Measurements from ENCODE around the gene PIK3R4.

PIK3R4 gene

DNA sequence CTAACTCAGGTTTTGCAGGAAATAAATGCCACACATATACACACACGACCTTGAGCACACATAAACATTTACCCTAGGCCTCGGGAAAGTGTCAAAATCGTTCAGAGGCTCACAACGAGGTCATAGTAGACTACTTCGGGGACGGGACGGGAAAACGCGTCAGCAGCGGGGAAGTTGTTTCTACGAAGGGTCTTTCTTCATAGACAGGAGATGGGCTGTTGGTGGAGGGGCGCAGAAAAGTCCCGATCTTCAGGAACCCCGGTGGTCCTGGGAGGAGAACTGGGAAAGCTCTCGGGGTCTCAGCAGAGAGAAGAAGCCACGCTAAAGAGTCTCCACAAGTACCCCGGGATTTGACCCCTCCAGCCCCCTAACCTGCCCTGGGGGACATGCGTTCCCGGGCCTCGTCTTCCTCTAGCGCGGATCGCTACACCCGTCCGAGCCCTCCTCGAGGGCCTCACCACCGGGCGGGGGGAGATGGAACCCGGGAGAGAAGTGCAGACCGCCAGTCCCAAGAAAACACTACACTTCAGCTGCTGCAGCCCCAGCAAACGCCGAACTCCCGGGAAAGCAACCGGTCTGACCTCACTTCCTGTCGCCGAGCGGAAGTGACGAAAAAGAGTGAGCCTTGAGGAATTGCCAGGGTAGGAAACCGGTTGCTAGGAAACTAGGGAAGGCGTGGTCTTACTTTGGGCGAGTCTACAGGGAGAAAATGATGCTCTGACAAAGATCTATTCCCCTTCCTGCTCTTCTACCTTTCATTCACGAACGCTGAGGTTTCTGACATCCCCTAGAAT is at the start of gene PIK3R4:
TSS of gene PIK3R4 (minus strand) at position 584 of the 794 bp plus-strand sequence. CDS start 1,611 bp downstream, outside the sequence.
- peak; percentile 87 to 96 for DNase-seq

DNA sequence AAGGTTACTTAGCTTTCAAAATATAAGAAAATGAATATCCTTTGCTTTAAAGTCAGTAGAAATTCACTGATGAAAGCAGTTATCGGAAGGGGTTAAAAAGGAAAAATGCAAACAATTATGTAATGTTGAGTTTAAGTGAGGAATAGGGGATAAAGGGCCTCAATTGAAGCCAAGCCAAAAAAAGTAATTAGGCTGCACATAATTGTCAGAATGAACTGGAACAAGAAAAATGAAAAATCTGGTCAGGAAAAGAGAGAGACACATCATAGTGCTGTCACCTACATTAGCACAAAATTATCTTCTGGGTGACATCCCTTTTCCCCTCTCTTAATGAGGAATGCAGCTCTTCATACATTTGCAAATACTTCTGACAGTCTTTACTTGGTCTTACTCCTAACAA is 48.8 kb upstream of the PIK3R4 start:
- DNase-seq: no peak

DNA sequence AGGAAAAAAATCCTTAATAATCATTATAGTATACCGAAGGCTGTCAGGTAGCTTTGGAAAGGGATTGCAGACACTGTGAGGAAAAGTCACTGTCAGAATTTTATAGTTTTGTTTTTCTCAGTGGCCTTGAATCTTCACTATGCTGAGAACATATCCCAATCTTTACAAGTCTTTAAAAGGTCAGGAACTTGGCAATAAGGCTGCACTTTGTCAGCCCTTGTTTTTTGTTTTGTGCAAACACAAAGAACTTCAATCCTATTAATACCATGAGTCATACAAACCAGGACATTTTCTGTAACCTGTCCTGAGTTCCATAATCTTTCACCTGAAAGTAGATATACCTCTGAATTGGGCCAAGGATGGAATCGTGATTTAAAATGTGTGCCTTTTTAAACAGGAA is 45.6 kb upstream of the PIK3R4 start:
- DNase-seq: no peak

DNA sequence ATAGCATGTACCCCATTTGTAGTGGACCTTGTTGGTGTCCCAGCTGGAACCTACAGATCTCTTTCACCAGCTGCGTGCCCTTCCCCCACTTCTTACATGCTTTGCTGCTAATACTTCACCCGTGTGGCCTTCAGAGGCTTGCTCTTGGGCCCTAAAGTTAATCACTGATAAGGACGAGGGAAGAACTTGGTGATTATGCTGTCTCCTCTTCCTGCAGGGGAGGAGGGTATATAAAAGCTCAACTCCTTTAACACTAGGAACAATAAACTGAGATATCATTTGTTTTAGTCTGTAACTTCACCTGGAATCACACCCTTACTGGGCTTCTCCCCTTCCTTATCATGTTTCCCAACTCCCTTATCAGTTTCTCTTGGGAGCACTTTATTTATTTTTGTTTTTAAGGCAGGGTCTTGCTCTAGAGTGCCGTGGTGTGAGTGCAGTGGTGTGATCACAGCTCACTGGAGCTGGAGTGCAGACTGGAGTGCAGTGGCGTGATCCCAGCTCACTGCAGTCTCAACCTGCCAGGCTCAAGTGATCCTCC is 43.2 kb upstream of the PIK3R4 start:
- DNase-seq: no peak

DNA sequence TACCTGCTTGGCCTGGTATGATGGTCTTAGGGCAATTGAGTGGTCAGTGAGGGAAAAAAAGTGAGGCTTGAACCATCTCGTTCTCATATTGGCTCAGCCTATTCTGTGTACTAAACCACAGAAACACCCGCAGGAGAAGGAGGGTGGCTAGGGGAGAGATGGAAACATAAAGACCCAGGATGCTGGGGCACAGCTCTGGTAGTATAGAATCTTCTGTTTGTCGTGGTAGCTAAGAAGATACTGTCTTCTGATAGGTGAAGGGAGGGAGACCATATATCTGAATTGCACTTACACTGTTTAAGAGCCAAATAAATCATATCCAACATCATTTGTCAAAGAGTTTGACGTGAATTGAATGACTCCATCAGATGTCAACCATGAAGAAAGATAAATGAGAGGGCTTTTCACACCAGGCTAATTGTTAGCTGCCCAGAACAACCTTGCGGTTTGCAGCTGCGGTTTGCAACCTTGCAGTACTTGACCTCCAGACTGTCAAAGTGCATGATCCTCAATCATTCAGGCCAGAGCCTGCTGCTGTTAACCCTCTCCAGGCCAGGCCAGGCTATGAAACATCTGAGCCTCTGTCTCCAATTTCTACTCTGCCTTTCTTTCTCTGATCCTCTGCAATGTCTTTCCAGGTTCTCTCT is 40.9 kb upstream of the PIK3R4 start:
- DNase-seq: no peak

DNA sequence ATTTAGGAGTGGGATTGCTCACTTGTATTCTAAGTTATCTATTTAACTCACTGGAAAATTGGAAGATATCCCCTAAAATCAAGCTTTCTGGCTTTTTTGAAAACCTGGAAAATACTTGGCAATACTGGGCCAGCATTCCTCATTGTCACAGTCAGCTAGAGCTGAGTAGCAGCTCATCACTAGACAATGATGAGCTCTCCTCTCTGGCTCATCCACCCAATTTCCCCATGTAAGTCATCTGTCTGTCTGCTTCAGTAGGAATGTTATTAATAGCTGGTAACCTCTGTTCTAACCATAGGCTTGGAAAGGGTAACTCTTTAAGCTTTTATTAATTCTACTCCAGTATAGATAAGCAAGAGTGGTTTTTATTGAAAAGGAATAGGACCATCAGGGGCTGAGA is 39.7 kb upstream of the PIK3R4 start:
- DNase-seq: no peak

DNA sequence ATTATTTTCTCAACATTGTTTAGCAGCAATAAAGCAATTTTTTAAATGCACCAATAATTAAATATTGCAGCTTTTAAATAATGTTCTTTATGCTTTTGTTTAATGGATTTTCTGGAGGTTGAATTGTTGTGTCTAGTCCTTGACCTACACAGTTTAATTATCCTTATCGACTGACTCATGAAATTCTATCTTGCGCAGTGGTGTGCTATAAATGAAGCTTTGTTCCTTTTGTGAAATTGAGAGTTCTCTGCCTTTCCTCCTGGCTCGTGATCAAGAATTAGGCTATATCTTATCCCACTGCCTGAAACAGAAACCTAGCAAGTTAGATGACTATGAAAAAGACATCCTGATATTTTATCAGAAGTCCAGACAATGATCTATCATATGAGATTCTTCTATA is 37.0 kb upstream of the PIK3R4 start:
- no peak for DNase-seq

DNA sequence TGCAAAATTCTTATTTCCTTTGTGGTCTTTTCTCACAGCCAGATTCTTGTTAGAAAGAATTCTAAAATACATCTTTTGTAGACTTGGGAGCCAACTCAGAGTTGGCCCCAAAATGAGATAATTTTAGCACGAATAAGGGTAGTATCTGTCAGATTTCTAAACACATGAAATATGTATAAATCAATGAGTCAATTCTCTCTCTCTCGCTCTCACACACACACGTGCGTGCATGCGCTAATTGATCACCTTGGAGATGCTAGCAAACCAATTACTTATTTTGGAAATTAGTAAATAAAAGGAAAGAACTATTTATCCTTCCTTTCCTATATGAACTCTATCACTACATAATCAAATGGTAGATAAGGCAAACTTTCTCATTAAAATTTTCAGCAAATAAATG is 32.9 kb upstream of the PIK3R4 start:
- DNase-seq: no peak

DNA sequence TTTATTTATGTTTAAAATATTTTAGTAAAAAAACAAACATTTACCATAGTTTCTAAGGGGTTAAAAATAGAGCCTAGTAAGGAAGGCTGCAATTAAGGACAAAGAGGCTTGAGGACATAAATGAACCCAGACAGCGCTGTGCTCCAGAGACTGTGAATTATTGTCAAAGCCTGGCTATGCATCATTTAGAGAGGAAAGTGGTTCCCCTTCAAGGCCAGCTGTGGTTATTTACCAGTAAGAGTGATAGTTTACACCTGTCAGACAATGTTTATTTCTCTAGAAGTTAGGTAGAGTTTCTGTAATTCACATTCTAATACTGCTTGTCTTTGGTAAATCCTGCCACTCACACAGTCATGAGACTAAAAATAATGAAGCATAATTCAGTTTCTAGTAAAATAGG is 32.4 kb upstream of the PIK3R4 start:
- DNase-seq: no peak

DNA sequence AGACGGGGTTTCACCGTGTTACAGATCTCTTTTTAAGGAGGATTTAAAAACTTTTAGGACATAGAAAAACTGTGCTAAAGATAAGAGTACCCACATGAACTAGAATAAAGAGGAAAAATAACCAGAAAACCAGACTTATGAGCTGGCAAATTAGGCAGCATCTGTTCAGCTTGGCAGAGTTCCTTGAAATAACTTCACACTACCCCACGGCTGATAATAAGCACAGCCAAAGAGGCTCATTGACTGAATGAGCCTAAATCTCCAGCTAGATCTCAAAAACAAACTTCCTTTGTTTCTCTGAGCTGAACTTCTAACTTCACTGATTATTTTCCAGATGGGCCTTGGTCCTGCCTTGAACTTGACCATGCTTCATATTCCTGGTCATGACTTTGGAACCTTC is 26.7 kb upstream of the PIK3R4 start:
- no peak for DNase-seq

DNA sequence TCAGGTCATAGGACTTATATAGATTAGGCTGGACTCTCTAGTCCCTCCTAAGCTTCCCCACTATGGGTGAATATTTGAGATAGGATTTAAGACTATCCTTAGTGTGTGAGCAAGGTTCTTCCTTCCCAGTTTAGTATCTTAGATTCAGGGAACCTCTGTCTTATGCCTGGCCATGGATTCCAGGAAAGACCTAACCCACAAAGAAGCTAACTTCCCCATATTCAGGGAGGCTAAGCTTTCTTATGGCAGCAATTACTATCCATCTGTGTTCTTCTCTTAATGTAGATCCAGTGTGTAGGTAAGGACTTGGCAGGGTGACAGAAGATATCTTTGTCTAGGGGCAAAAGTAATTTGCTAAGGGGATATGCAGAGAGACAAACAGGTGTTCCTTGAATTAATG is 25.5 kb upstream of the PIK3R4 start:
- no peak for DNase-seq

DNA sequence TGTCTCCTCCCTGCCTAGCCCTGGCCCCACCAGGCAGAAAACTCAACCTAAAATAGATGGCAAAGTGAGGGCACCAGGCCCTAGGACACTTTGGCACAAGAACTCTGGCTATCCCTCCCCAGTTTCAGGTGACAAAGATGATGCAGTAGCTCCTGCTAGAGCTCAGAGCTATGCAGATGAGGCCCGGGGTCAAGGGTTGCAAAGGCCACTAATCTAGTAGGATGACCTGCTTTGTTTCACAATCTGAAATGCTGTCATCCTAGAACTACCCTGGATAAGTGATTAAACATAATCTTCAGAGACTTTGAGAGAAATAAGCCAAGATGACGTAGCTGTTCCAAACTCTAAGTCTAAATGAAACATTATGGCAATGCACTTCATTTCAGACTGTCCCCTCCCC is 24.0 kb upstream of the PIK3R4 start:
- no peak for DNase-seq

DNA sequence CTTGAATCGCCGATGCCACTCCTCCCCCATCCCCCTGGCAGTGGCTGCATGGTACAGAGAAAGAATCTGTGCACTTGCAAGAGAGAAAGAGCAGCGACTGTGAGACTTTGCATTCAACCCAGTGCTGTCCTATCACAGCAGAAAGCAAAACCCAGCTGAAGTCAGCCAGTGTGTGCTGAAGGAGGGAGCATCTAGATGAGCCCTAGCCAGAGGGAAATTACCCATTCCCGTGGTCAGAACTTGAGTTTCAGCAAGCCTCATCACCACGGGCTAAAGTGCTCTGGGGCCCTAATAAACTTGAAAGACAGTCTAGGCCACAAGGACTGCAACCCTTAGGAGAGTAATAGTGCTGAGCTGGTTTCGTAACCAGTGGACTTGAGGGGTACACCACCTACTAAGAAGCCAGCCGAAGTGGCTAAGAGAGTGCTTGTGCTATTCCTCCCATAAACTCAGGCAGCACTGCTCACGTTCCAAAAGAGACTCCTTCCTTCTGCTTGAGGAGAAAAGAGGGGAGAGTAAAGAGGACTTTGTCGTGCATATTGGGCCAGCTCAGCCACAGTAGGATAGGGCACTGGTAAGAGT is 15.2 kb upstream of the PIK3R4 start:
- DNase-seq: no peak

DNA sequence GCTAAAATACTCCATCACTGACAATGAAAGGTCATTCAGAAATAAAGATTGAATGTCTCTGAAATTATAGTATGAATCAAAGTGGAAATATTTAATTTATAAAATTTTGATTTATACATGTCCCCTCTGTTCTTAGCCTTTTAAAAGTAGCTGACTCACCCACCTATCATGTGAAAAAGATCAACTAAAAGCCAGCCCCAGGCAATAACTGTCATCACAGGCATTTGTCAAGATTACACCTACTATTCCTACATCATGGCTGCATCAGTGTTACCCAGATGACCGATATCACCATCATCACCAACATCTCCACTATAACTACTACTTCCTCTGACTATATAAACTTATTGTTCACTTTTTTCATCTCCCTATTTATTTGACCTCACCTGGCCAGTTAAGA is 14.3 kb upstream of the PIK3R4 start:
- DNase-seq: no peak

DNA sequence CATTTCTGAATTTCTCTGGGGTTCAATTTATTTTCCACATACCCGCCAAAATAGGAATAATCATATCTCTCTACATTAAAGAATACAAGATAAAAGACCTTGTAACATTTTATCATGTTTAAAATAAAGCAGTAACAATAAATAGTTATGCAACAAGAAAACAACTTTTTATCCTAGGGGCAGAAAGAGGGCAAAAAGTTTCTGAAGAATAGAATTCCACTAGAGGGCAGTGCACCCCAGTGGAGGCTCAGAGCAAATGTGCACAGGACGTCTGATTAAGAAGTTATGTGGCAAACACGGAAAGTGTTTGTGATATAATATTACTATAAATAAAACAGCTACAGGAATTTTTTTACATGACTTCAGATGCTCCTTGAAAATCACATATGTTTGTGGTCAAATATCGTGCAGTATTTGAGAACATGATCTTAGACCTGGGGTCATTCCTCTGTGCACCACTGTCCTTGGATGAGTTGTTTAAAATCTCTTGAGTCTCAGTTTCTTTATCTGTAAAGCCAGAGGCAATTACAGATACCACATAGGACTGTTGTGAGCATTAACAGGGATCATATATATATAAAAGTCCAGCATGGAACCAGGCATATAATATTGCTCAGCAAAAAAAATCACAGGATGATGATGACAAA is 13.2 kb upstream of the PIK3R4 start:
- DNase-seq: peak; percentile 32 to 38

DNA sequence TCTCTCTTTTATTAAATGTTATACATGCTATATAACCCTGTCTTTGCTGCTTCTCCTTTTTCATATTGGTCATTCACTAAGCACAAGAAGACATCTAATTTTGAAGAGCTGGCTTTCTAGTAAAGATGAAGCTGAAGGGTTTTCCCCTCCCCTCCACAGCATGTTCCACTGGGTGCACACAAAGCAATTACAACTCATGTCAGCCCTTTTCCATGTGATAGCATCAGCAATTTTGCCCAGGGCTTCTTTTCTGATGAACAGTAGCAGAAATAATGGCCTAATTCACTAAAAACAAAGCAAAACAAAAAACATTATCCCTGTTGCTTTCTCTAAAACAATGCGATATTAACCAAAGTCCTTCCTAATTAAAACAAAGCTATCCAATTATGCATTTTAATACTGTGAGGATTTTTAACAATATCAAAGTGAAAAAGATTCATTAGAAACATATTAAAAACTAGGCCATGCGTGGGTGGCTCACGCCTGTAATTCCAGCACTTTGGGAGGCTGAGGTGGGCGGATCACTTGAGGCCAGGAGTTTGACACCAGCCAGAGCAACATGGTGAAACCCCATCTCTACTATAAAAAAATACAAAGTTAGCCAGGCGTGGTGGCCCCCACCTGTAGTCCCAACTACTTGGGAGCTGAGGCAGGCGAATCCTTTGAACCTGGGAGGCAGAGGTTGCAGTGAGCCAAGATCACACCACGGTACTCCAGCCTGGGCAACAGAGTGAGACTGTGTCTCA is 12.2 kb upstream of the PIK3R4 start:
- no peak for DNase-seq

DNA sequence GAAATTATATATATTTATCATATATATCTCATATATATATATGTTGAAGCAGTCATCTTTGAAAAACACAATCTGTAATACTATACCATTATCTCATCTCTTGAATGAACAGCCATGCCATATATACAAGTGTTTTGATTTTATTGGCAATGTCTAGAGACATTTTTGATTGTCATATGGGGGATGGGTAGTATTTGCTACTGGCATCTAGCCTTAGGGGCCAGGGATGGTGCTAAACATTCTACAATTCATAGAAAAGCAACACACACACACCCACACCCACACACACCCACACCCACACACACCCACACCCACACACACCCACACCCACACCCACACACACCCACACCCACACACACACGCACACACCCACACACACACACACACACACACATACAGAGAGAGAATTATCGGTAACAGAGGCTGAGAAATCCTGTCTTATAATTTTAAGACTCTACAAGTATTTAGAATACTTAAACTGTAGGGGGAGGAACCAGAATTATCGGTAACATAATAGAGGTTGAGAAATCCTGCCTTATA is 11.1 kb upstream of the PIK3R4 start:
- DNase-seq: no peak

DNA sequence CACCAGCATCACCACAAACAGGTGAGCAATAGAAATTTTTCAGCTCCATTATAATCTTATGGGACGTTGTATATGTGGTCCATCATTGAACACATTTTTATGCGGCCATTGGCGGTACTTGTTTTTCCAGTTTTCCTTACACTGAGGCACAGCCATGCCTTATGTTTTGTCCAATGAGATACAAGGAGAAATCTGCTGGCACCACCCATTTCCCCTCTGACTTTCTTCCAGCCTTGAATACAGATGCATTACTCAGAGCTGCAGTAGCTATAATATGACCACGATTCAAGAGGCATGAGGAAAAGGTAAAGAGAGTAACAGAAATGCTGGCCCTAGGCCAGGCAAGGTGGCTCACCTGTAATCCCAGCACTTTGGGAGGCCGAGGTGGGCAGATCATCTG is 9.0 kb upstream of the PIK3R4 start:
- DNase-seq: no peak

DNA sequence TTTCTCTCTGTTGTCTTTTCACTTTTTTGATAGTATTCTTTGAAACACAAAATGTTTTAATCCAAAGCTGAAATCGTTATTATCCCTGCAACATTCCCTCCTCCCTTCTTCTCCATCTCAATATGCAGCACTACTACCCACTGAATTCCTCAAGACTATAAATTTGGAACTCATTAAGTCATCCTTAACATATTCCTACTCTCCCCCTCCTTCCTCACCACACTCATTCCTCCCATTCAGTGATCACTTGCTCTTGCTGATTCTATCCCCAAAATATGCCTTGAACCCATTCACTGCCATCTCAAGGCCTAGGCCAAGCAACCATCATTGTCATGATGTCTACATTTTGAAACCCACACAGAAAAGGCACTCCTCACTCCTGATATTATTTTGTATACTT is 2.4 kb upstream of the PIK3R4 start:
- no peak for DNase-seq

DNA sequence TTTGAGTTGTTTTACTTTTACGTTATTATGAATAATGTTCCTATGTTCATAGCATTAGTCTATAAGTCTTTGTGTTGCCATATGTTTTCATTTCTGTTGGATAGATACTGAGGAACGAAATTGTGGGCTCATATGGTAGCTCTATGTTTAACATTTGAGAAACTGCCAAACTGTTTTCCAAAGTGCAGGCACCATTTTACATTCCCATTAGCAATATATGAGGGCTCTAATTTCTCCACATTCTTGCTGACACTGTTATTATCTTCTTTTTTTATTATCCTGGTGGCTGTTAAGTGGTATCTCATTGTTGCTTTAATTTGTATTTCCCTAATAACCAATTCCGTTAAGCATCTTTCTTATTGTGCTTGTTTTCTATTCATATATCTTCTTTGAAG is 1.8 kb upstream of the PIK3R4 start:
- DNase-seq: no peak

DNA sequence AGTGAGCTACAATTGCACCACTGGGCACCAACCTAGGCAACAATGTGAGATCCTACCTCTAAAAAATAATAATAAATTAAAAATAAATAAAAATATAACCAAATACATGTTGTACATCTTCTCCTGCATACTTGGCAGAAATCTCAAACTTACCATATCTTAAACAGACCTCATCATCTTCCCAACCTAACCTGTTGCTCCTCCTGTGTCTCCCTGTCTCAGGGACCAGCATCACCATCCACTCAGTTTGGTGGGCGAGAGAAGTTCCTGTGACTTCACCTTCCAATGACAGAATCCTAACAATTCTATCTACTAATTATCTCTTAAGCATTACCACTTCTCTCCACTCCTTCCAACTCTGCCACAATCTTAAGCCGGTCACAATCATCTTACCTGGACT is 3.3 kb downstream of the PIK3R4 start:
- no peak for DNase-seq

DNA sequence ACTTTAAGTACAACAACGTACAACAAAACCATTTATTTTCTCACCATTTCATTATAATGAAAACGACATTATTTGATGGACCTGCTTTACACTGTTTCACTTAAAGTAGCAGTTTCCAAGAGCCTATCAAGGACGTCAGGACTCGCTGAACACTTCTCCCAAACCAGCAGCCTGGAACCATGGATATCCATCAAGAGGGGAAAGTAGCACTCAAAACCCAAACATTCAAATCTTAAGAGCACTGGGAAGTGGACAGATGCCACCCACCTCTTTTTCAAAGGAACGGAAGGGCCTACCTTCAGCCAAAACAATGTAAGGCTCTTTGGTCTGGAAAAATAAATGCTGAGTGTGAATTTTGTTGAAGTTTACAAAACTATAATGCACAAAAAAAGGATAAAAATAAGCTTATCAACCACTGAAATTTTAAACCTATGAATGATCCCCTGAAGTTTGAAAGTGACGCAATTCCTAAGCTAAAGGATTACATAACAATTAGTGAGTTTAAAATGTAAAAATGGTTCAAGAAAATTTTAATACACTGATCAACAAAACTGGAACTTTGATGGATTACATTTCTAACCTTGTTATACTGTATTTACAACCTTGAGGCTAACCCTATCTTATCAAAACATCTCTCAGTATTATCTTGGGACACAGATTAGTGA is 4.6 kb downstream of the PIK3R4 start:
- no peak for DNase-seq
